UCSD-AML1 (cell line): ENCODE results near the gene ATP5PB.

ENCODE experiments used
- DNase-seq: peaks from one replicate; lab custom pipeline; 2025; ENCODE audit not compliant: unreplicated experiment; lab: John Stamatoyannopoulos, UW

Gene ATP5PB

GRCh38 chr1:111448918-111449702 is at the start of gene ATP5PB, which contains the start of gene WDR77:
Gene ATP5PB (plus strand): TSS chr1:111449464. CDS start chr1:111449542, 78 bp downstream.
Gene WDR77 (minus strand): TSS chr1:111449256. CDS start chr1:111449169, 87 bp downstream.
- peak; percentile 91 for DNase-seq

GRCh38 chr1:111399792-111400610 is 49.3 kb upstream of the ATP5PB start:
- DNase-seq = no peak

- no peak for DNase-seq
Measured at GRCh38 chr1:111402083-111402482, 47.2 kb upstream of the ATP5PB start.

- no peak for DNase-seq
Measured at GRCh38 chr1:111404588-111404987, 44.7 kb upstream of the ATP5PB start.

- DNase-seq = no peak
Measured at GRCh38 chr1:111406321-111406768, 42.9 kb upstream of the ATP5PB start.

GRCh38 chr1:111407301-111407700 is 42.0 kb upstream of the ATP5PB start:
- no peak for DNase-seq

GRCh38 chr1:111412839-111413238 is 36.4 kb upstream of the ATP5PB start:
- DNase-seq = no peak

GRCh38 chr1:111414756-111415155 is 34.5 kb upstream of the ATP5PB start:
- DNase-seq = no peak

- no peak for DNase-seq
Measured at GRCh38 chr1:111415461-111415860, 33.8 kb upstream of the ATP5PB start.

- DNase-seq = no peak
Measured at GRCh38 chr1:111417755-111418154, 31.5 kb upstream of the ATP5PB start.

- DNase-seq = no peak
Measured at GRCh38 chr1:111419037-111419436, 30.2 kb upstream of the ATP5PB start.

GRCh38 chr1:111420377-111420776 is 28.9 kb upstream of the ATP5PB start:
- no peak for DNase-seq

GRCh38 chr1:111422546-111423391 is 26.5 kb upstream of the ATP5PB start:
- no peak for DNase-seq

GRCh38 chr1:111424281-111424680 is 25.0 kb upstream of the ATP5PB start:
- DNase-seq = no peak

- no peak for DNase-seq
Measured at GRCh38 chr1:111436726-111437125, 12.5 kb upstream of the ATP5PB start.

GRCh38 chr1:111439461-111440351 is 9.6 kb upstream of the ATP5PB start:
- DNase-seq = no peak

GRCh38 chr1:111441573-111442192 is 7.6 kb upstream of the ATP5PB start:
- DNase-seq = peak; percentile 28

GRCh38 chr1:111442457-111442856 is 6.8 kb upstream of the ATP5PB start:
- no peak for DNase-seq

GRCh38 chr1:111444031-111444430 is 5.2 kb upstream of the ATP5PB start:
- no peak for DNase-seq

GRCh38 chr1:111446546-111446945 is 2.7 kb upstream of the ATP5PB start:
- no peak for DNase-seq
